ENCODE measurements around the gene TKT. TPM values are rescaled to one million over a fixed set of nuclear protein-coding genes. Genes with fewer than 3 reads are reported as not detected.

Gene TKT
- total and polyA plus RNA-seq, 2 of the 13 experiments (the other 11 are each of a cell fraction or from before 2014, with no cell fraction given), result 150 to 238 TPM

GRCh38 chr3:53222183-53222901, 33.5 kb downstream of the TKT start (continued):
- TF ChIP-seq SALL1 (CRISPR knock-in tag; IDR thresholded peaks at IDR 0.05) (peak; percentile 27; the same call in 1 of the 2 replicates), ZFP91 (CRISPR knock-in tag; IDR thresholded peaks at IDR 0.05; ENCODE audit: borderline replicate concordance) (peak; percentile 9; the same call in 1 of the 2 replicates), TMF1 (CRISPR knock-in tag; IDR thresholded peaks at IDR 0.05; ENCODE audit: low read depth) (no peak), ZNF644 (CRISPR knock-in tag; IDR thresholded peaks at IDR 0.05; ENCODE audit: low read depth) (0 out of 2 replicates have a peak, but pooled peaks have one; percentile 44), HDAC1 (CRISPR knock-in tag; IDR thresholded peaks at IDR 0.05) (peak; percentile 42; the same call in 1 of the 2 replicates), HDAC2 (CRISPR knock-in tag; IDR thresholded peaks at IDR 0.05) (no peak; the same call in 1 of the 2 replicates), ZNF318 (CRISPR knock-in tag; IDR thresholded peaks at IDR 0.05) (no peak), FOXA1 (IDR thresholded peaks at IDR 0.05) (no peak), FOXA1 (CRISPR knock-in tag; IDR thresholded peaks at IDR 0.05) (no peak), MYC (CRISPR knock-in tag; IDR thresholded peaks at IDR 0.05; ENCODE audit: borderline replicate concordance) (peak; percentile 62; the same call in 1 of the 2 replicates), GABPA (IDR thresholded peaks at IDR 0.05; ENCODE audit: low read depth, low read length) (no peak), GABPA (CRISPR knock-in tag; IDR thresholded peaks at IDR 0.05; ENCODE audit: low read depth) (no peak), POLR2G (IDR thresholded peaks at IDR 0.05; ENCODE audit: low read depth, low read length) (peak; percentile 51), PHF8 (CRISPR knock-in tag; IDR thresholded peaks at IDR 0.05) (0 out of 2 replicates have a peak, but pooled peaks have one; percentile 28), FOXO1 (CRISPR knock-in tag; IDR thresholded peaks at IDR 0.05) (peak; percentile 43; the same call in 1 of the 2 replicates), RBM22 (optimal IDR thresholded peaks at IDR 0.05; ENCODE audit: low read length) (peak; percentile 76), CBX1 (IDR thresholded peaks at IDR 0.05; ENCODE audit: low read depth) (no peak), ZBTB7B (CRISPR knock-in tag; IDR thresholded peaks at IDR 0.05) (peak; percentile 79; the same call in 1 of the 2 replicates), RXRA (CRISPR knock-in tag; IDR thresholded peaks at IDR 0.05) (peak; percentile 58), NR1H2 (CRISPR knock-in tag; IDR thresholded peaks at IDR 0.05; ENCODE audit: borderline replicate concordance, low read depth) (no peak), THAP8 (CRISPR knock-in tag; IDR thresholded peaks at IDR 0.05; ENCODE audit: borderline replicate concordance) (no peak), ZNF354B (CRISPR knock-in tag; IDR thresholded peaks at IDR 0.05) (no peak)
